HG03469 (cell line): ENCODE measurements around the gene HOXB6.

Experiments
- ATAC-seq: cut with Tn5 transposase; IDR thresholded peaks from one replicate; pipeline ENCODE4 v1.9.1; 2021; ENCODE audit warnings: mild to moderate bottlenecking, moderate library complexity, moderate number of reproducible peaks; ENCODE audit not compliant: unreplicated experiment

Gene HOXB6

DNA sequence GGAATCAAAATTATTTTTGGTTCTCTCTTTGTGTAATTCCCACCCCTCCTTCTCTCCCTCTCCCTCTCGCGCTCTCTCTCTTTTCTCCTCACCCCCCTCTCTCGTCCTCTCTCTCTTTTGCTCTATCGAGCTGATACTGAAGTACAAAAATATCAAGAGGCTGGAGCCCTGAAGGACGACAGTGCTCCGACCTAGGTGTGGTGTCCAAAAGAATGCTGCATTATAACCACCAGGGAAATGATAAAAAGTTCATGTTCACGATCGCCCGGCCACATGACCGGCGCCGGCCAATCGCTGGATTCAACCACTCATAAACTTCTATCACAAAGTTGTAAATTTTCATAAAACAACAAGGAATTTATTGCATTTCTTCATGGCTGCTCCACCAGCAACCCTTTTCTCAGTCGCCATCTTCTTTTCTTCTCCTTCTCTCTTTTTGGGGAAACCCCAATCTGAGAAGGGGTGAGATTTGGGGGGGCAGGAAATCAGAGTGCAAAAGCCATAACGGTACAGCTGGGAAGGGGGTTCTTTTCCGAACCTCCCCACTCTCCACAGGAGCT lies at the start of gene HOXB6:
TSS of gene HOXB6 (minus strand) at position 217 of the 560 bp plus-strand sequence. CDS start 6,836 bp downstream, outside the sequence.
- no peak for ATAC-seq

DNA sequence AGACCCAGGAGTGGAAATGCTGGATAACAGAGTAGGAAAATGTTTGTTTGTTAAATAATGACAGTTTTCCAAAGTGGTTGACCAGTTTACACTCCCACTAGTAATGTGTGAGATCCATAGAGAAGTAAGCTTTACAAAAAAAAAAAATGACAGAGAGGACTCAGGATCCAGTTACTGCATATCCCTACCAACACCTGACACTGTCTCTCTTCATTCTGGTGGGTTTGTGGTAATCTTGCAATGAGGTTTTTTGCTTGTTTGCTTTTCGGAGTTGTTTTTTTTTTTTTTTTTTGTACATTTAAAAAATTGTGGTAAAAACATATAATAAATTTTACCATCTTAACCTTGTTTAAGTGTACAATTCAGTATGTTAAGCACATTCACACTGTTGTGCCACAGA lies 45.0 kb upstream of the HOXB6 start:
- ATAC-seq, result no peak

DNA sequence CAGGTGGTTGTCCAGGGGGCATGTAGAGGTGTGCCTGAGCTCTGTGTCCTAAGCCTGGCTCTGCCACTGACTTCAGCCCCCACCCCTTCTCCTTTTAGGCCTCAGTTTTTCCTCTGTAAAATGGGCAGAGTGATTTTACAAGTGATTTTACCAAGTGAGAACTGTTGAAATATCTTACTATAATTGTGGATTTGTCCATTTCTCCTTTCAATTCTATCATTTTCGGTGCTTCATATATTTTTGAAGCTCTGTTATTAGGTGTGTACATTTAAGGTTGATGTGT lies 43.1 kb upstream of the HOXB6 start:
- ATAC-seq, result no peak

DNA sequence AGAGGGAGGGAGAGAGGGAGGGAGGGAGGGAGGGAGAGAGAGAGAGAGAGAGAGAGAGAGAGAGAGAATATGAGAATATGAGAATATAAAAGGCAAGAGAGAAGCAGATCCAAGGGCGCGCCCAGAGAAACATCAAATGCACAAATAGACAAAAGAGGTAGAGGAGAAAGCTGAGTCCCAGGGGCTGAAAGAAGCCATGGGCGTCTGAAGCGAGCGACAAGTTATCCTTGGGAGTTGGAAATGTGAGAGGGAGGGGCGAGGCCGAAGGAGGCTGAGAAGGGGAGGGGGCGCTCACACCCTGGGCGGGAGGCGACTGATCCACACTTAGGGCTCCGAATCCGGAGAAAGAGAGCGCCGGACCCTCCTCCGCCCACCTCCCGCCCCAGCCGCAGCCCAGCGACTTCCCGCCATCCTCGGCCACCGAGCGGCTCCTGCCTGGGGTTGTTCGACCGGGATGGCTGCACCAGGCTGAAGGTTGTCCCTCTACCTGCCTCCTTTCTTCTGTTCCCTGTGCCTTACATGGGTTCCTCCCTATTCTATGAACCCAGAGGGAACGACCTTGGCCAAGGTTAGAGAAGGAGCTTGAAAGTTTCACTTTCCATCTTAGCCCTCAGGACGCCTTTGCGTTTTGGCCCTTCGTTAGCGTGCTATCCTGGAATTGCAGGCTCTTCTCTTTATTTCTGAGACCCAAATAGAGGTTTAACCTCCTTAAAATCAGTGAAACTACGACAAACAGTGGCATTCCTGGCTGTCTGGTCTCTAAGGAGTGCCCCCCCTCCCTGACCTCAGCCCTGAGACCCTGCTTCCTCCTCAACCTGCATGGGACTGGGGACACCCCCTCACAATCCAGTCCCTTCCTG lies 42.5 kb upstream of the HOXB6 start:
- ATAC-seq, result no peak

DNA sequence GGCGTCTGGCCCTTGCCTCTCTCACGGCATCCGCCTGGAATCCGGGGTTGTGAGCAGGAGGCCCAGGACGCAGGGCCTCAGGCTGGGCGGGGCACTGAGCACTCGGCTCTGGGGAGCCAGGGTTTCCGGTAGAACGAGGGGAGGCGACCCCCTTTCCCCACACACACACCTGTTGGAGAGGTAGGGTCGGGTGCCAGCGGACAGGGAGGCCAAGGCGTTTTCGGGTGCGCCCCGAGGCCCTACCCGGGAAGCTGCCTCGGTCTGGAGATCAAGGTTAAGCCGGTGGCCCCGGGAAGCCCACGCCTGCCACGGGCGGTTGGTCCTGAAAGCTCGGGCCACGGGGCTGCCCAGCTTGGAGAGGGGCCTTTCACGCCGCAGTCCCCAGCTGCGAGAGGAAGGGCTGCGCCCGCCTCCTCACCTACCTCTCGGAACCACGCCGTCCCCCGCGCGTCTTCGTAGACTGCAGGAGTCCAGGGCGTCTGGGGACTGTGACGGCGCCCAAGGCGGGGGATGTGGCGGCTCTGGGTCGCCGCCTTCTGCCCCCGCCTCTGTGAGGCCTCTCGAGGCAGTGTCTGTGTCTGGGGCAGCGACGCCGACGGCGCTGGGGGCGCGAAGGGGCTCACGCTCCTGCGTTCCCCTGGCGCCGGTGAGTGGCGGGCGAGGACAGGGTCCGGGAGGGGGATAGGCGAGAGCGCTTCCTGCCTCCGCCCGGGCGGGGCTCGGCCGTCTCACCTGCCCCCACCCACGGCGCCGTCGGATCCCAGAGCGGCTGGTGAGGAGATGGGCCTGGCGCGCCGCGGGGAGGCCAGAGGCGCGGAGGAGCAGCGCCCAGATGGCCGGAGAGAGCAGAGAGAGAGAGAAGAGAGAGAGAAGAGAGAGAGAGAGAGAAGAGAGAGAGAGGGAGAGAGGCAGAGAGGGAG lies 41.7 kb upstream of the HOXB6 start:
- no peak for ATAC-seq

DNA sequence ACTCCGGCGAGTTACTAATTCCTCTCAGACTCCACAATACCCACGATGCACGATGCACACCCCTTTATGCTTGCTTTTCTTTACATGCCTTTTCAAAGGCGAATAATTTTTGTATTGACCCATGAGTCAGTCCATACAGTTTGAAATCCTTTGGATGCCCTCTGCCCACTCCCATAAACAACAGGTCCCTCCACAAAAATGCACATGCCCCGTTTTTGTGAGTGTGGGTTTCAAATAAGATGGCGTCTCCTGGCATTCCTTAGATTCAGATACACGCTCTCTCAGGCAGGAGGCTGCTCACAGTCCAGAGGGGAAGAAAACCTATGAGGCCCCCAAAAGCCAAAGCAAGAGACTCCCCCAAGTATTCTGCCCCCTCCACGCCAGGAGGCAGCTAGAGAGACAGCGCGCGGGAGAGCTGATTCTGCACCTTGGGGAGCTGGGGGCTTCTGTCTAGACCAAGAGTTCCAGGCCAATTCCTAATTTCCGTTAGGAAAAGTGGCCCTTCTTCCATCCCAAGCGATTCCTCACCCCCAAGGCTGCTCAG lies 40.9 kb upstream of the HOXB6 start:
- no peak for ATAC-seq

DNA sequence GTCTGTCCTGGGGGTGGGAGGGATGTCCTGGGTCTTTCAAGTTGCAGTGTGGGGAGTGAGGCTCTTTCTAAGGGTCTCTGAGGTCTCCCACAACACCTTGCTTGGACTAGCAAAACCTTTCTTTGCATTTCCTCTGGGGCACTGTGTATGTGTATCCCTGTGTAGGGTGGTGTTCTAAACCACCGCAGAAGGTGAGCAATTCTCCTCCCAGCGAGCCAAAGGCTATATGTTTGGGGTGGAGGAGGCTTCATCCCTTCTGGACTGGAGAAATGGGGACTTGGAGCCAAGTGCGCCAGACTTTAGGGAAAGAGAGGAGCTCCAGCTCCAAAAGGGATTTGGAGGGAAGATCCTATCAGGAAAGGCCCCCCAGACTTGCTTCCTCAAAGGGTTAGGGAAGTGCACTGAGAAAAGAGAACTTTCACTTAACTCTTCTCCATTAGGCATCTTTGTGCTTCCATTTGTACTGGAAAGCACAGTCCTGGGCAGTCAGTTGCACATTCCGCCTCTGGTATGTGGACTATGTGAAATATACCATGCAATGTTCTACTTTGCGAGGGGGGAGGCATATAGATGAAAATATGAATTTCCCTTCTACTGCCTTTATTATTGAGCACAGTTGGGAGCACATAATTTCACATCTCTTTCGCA lies 40.2 kb upstream of the HOXB6 start:
- ATAC-seq, result no peak

DNA sequence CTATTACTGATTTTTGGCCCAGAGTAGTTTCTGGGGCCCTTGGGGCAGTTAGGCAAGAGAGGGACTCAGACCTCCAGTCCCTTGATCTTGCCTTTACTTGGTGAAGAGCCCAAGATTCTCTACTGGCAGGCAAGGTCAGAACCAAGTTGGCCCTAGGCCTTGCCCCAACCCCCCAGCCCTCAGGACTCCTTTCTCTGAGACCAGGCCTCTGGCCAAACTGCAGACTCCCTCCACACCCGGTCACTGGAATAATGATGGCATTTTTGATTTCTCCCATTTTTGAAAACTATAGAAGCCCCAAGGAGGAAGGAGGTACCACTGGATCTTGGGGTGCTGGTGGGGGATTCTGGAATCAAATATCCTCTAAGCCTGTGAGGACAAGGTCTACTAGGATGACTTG lies 39.4 kb upstream of the HOXB6 start:
- ATAC-seq, result no peak

DNA sequence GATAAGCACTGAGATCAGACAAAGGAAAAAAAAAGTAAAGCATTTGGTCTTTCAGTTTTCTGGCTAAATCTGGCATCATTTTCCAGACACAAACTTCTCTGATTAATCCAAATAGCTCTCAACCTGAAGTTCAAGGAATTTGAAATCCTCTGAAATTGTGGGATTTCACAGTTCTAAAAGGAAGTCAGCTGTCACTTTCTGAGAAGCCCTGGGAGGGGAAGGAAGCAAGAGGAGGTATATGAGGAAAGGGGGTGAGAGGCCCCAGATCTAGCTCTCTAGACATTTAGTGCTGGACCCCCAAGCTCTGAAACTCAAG lies 38.9 kb upstream of the HOXB6 start:
- ATAC-seq, result no peak

DNA sequence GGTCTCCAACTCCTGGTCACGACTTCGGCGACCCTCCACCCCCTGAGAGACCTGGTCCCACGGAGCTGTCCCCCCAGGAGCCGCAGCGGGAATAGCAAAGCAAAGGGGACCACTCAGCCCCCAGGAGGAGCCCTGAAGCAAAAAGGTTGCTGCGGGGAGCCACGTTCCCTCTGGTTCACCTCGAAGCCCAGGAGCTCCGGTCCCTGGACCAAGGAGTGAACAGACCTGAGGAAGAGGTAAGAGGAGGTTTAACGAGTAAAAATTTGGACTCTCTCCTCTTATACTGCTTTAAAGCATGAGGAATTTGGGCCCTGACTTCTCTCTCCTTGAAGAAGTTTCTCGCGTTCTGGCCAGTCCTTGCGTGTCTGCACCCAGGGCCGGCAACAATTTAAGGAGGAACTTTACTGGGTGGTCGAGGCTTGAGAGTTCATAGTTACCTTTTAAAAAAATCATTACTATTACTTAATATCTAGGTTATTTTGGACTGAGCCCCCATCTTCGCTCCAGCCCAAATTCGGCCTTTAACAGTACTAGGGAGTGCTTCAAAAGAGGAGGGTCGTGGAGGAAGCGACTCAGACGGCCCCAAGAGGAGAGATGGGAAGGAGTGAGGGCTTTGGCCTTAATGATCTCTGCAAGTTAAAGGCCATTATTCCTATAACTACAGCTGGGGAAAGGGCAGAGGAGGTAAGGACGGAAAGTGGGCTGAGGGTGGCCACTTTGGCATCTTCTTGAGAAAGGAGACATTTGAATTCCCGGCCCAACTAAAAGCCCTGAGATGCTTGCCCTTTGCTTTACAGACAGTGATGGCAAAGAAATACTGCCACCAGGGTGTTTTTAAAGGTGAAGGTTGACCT lies 38.3 kb upstream of the HOXB6 start:
- no peak for ATAC-seq

DNA sequence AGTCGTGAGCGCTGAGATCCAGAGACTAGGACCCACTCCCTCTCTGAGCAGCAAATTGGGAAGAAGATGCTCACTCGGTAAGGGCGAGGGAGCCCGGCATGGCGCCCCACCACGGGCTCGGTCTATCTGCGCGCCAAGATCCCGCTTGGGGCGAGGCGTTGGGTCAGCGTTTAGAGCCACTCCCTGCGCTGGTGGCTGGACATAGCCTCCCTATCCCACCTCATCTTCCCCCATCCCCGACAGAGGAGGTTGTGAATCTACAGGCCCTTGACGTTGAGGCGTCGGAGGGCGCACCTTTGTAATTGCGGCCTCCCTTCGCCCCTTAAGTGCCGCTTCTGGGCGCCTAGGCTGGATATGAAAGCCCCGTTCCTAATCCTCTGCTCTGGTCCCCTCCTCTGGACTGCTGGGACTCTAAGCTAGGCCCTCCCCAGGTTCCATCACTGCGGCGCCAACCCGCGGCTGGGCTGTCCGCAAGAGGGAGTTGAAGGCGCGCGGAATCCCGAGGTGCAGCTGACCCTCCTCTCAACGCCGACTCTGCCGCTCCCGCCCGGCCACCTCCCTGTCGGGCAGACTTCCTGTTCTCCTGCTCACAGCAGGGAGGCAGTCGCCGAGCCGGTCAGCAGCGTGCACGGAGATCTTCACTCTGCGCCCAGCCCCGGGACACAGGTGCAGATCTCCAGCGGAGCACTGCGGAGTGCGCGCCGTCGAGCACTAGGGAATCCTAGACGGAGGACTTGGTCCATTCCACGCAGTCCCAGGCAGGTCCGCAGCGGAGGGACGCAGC lies 37.5 kb upstream of the HOXB6 start:
- ATAC-seq, result no peak

DNA sequence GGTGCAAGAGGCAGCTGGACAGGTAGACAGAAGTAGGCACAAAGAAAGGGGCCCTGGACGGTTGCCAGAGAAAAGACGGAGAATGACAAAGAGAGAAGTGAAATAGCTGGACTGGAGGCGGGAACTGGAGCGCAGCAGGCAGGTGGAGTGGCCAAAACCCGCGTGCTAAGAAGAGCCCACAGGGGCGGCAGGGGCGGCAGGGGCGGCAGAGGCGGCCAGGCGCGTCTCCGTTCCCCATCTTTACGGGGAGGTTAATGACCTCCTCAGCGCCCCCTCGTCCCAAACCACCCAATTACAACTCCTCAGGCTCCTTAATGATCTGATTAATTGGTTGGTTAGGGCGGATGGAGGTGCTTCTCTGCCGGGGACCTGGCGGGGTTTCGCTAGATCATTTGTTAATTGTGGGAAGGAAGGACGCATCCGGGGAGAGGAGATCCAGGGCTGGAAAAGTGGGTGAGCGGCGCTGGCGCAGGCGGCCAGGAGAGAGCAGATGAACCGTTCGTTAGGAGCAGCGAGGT lies 36.8 kb upstream of the HOXB6 start:
- no peak for ATAC-seq

DNA sequence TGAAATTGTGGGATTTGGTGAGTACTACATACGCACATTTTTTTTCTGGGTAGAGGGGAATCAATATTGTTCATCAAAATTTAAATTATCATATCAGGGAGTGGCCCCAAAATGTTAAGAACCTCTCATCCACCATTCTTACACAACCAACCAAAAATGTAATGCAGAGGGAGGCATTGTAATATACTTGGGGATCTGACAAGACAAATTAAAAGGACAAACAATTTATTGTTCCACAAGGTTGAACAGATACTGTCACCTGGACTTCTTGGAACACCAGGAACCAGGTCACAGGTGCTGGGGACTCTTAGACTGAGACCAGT lies 36.0 kb upstream of the HOXB6 start:
- ATAC-seq, result no peak

DNA sequence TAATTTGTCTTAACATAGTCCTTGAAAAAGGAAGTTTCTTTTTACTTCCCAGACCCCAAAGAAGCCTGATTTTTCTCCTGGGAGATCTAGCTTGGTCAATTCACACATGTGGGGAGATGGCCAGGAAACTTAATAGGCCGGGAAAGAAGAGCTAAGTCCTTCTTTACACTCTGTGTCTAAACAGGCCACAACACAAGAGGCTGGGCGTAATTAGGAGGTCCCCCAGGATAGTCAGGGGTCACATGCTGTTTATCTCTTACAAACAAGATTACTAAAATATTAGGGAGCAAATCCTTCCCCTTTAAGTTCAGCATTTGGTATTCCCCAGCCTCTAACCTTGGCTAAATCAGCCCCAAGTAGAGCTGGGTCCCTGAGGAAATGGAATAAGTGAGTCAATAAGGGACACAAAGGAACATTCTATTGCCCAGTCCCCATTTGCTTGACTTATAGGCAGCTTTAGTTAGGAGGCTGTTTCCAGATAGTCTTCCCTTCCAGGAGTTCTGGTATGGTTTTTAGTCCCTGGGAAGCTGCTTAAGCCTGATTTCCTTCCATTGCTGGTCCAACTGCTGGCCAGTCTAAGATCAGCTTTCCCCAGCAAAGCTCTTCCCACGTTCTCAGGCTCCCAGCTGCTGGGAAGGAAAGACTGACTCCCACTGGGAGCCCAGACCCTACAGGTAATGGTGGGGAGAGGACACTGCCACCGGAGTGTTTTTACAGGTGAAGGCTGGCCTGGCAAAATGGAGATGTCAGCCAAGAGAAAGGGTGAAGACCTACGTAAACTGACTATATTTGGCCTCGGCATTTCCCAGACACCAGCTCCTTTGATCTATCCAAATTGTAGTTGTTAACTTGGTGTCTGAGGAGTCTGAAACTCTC lies 35.4 kb upstream of the HOXB6 start:
- ATAC-seq, result no peak

DNA sequence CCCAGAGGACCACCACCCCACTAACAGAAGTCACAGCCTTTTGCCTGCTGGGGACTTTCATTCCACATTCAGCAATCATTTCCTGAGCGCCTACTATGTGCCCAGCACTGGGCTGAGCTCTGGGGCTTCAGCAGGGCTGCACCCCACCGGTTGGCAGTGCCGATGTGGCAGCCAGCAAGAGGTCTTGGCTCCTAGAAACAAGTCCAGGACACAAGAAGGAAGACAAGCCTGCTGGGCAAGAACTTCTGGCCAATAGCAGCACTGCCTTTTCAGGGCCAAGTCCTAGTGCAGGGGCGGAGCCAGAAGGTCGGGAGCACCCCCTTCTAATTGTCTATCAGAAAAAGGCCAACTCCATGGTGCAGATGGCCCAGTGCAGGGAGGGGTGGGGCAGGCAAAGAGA lies 34.4 kb upstream of the HOXB6 start:
- ATAC-seq, result no peak

DNA sequence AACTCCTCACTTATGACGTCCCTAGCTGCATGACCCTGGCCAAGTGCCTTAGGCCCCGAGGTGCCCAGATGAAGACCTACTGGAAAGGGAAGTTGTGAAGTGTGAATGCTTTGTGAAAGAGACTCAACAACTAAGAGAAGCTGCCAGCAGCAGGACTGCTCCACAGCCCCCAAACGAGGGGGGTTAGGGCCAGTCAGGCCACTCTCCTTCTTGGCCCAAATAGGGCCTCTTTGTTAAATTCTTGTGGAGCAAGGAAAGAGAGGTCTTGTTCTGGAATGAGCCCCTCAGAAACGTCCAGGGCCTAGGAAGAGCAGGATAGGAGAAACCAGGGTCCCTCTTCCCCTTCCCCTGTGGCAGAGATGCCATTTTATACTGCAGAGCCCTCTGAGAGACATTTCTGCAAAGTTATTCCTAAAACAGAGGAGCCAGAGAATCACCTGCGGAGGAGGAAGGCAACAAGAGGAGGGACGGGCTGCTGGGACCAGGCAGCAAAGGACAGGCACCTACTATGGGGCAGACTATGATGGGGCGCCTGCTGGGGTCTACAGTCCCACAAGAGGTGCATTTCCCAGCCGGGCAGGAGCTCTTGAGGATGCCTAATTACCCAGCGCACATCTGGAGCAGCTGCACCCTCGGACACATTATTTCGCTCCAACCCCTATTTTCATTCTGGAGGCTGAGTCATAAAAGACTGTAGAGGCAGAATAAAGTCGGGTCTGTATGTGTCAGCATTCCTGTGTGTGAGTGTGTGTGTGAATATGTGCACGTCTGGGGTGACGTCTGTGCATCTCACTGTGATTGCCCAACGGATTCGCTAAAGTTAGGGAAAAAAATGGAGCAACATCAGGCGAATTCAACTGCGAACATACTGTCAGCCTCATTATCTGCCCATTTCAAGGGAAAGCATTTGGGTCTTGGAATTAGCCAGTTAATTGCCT lies 32.8 kb upstream of the HOXB6 start:
- ATAC-seq, result no peak
